SKM-1 treated with dmso at 0.1 percent for 144 hours (cell line): ENCODE measurements around the gene ARHGAP44.

Source experiments
- DNase-seq: peaks from one replicate; lab custom pipeline; 2025; ENCODE audit not compliant: unreplicated experiment; lab: John Stamatoyannopoulos, UW

ARHGAP44 gene

DNA sequence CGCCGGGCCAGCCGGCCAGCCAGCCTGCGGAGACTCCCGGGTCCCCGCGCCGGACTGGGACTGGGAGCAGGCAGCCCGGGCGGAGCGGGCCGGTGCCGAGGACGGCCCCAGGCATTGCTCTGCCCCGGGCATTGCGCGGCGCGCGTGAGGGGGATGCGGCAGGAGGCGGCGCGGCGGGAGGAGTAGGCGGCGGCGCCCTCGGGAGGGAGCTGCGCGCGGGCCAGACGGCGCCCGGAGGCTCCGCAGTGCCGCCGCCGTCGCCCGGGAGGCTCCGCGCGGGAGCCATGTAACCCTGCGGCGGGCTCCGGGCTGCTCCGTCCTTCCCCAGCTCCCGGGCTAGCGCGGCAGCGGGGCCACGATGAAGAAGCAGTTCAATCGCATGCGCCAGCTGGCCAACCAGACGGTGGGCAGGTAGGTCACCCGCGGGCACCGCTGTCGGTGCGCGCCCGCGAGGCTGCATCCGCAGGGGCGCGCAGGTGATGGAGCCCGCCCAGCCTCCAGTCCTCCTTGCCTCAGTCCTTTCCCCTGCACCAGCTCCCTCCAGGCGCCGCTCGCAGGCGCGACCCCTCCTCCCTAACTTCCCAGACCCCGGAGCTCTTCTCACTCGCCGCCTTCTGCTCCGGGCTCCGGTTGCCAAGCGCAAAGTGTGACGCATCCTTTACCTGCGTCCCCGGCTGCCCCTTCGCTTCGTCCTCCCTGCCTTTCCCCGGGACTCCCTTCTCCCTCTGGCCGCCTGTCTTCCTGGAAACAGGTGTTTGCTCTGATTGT is at the start of gene ARHGAP44:
TSS of gene ARHGAP44 (plus strand) at position 18 of the 768 bp plus-strand sequence. CDS start at position 359, 341 bp downstream.
- DNase-seq, result no peak

- DNase-seq, result no peak
Observed at GRCh38 chr17:12739500-12739899, 49.8 kb upstream of the ARHGAP44 start.

- DNase-seq, result no peak
Observed at GRCh38 chr17:12743046-12743445, 46.3 kb upstream of the ARHGAP44 start.

DNA sequence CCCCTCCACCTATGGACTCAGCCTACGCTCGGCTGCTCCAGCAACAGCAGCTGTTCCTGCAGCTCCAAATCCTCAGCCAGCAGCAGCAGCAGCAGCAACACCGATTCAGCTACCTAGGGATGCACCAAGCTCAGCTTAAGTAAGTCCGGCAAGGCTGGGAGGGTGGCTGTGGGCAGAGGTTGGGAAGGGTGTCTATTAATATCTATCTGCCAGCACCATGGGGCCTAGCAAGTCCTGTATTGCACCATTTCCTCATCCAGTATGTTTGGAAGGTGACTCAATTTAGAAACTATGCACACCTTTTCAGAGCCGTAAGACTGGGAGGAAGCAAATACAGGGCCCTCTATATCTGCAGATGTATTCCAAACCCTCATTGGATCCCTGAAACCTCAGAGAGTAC is 45.0 kb upstream of the ARHGAP44 start:
- no peak for DNase-seq

DNA sequence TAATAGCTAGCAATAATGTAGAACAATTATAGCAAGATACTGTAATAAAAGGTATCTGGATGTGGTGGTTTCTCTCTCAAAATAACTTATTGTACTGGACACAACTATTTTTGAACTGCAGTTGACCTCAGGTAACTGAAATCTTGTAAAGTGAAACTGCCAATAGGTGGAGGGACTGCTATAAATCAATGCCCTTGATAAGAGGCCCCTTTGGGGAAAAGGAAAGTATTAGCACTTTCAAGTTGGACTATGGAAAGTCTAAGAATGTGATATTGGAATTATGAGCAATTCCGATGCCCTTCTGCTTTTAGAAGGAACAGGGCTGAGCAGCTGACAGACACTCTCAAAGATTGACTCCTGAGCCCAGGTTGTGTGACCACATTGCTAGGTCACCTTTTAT is 44.5 kb upstream of the ARHGAP44 start:
- no peak for DNase-seq

DNA sequence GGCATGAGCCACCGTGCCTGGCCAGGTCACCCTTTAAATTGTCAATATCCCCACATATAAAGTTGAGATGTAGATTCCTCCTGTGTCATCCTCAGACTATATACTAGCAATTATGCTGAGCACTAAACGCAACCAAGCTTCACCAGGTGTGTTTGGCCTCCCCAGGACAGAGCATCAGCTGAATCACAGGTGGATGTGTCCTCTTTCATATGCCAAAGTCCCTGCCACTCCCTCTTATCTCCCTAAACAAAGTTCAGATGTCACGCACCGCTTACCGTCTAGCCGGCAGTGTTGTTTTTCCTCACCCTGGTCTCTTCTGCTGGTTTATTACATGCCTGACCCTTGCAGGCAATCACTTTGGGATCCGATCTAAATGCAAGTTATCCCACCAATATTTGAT is 43.8 kb upstream of the ARHGAP44 start:
- no peak for DNase-seq

GRCh38 chr17:12756786-12757185 is 32.5 kb upstream of the ARHGAP44 start:
- no peak for DNase-seq

GRCh38 chr17:12759090-12759489 is 30.2 kb upstream of the ARHGAP44 start:
- no peak for DNase-seq

- DNase-seq, result no peak
Observed at GRCh38 chr17:12765548-12765947, 23.8 kb upstream of the ARHGAP44 start.

- DNase-seq, result no peak
Observed at GRCh38 chr17:12768255-12768654, 21.0 kb upstream of the ARHGAP44 start.

- no peak for DNase-seq
Observed at GRCh38 chr17:12769981-12770380, 19.3 kb upstream of the ARHGAP44 start.

DNA sequence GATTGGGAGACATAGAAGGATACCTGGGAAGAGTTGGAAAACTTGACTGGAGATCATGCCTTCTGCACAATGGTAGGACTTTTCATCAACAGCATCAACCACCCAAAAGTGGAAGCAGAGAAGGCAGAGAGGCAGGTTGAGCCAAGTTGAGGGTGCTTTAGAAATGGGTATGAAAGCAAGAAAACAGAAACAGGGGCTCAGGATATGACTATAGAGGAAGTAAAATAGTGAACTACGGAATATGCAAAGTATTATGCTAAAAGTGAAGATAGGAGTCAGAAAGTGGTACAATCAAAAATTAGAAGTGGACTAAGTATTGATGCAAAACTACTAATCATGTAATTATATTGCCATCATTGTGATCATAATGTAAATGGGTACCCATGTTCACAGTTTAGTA is 16.1 kb upstream of the ARHGAP44 start:
- no peak for DNase-seq

GRCh38 chr17:12789075-12789480 is 220 bp upstream of the ARHGAP44 start:
- no peak for DNase-seq

DNA sequence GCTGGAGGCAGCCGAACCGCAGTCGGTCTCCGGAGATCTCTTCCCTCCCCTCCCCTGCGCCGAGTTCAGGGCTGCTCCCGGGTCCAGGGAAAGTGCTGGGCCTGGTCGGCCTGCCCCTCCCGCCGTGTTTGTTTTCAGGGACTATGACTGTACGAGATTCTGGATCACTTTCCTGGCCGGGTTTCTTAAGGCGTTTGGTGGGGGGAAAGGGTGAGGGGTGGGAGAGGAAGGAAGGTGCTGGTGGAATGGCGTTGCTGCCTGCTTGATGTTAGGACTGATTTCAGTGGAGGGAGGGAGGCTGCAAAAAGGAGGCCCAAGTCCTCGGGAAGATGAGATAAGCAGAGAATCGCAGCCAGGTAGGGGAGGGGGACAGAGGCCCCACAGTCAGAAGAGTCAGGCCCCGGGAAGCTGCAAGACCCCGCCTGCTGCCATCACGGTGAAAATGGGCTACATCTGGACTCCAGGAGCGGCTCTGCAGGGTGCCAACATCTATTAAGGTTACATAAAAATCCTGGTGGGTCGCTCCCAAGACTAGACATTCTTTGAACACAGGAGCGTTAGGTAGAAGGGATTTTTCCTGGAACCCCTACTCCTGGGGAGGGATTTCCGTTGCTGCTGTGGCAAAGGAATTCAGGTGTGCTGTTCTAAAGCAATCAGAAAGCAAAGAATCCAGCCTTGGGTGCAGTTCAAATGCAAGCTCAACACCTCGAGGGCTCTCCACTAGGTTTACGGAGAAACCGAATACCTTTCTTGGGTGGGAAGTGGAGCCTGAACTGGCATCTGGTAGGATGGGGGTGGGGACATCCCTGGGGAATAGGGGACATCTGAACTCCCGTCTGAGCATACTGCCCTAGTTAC is 1.2 kb downstream of the ARHGAP44 start:
- DNase-seq, result no peak

- DNase-seq, result no peak
Observed at GRCh38 chr17:12794919-12795532, 5.7 kb downstream of the ARHGAP44 start.

- DNase-seq, result no peak
Observed at GRCh38 chr17:12800855-12801365, 11.6 kb downstream of the ARHGAP44 start.

- DNase-seq, result no peak
Observed at GRCh38 chr17:12806630-12807029, 17.3 kb downstream of the ARHGAP44 start.

GRCh38 chr17:12808723-12809122 is 19.4 kb downstream of the ARHGAP44 start:
- no peak for DNase-seq

DNA sequence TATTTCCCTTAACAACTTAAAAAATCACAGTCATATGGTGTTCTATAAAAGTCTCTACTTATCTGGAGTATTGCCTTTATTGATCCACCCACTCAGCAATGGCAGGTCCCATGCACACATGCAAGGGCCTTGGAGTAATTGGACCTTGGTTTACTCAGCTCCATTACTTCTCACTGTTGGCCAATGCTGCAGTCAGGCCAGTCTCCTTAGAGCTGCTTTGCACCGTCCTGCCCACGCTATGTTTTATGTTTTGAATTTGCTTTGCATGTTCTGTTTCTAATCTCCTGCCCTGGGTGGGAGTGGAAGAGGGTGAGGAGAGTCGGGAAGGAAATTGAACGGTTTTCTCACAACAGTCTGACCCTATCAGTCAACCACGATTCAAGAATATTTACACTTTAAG is 23.6 kb downstream of the ARHGAP44 start:
- no peak for DNase-seq

- DNase-seq, result no peak
Observed at GRCh38 chr17:12813664-12814063, 24.4 kb downstream of the ARHGAP44 start.

- DNase-seq, result no peak
Observed at GRCh38 chr17:12814718-12815117, 25.4 kb downstream of the ARHGAP44 start.
